Esophagus (tissue), 2 donors: Measurements from ENCODE around the gene SH2B3. TPM values are rescaled to one million over a fixed set of nuclear protein-coding genes. Genes with fewer than 3 reads are reported as not detected.
A peak's percentile ranks its signal among the peaks of the same experiment; 100 is the strongest.
"Not testable (repeated sequence)": the region's sequence is repeated elsewhere in the genome, so short reads cannot be mapped to it uniquely, and the experiment has no call there.

Experiments used
- H3K27ac ChIP-seq, 2 donors: one replicate each; pipeline ENCODE4 v1.5.1; 2013; ENCODE audit warnings: low read depth in 2 of 2, mild to moderate bottlenecking in 2 of 2, inconsistent platforms in 1 of 2, low read length in 1 of 2, moderate library complexity in 1 of 2
- H3K27me3 ChIP-seq, 2 donors: one replicate each; pipeline ENCODE4 v1.6.1; 2013; ENCODE audit warnings: low read length in 2 of 2, control low read depth in 1 of 2, mild to moderate bottlenecking in 1 of 2; ENCODE audit not compliant: insufficient read depth in 2 of 2, control insufficient read depth in 1 of 2
- H3K36me3 ChIP-seq, 2 donors: one replicate each; pipeline ENCODE4 v1.6.1; 2013; ENCODE audit warnings: low read length in 1 of 2; ENCODE audit not compliant: control insufficient read depth in 2 of 2, insufficient read depth in 2 of 2
- H3K4me1 ChIP-seq, 2 donors: one replicate each; pipeline ENCODE4 v1.6.1; 2013; ENCODE audit warnings: low read length in 1 of 2; ENCODE audit not compliant: control insufficient read depth in 2 of 2, insufficient read depth in 2 of 2
- H3K4me3 ChIP-seq, 2 donors: one replicate each; pipeline ENCODE4 v1.5.1; 2013; ENCODE audit warnings: low read length in 2 of 2, mild to moderate bottlenecking in 2 of 2, low read depth in 1 of 2, moderate library complexity in 1 of 2
- H3K9me3 ChIP-seq, 2 donors: one replicate each; pipeline ENCODE4 v1.6.1; 2013; ENCODE audit warnings: mild to moderate bottlenecking in 2 of 2, low read depth in 1 of 2, low read length in 1 of 2, moderate library complexity in 1 of 2; ENCODE audit not compliant: control insufficient read depth in 2 of 2, insufficient read depth in 1 of 2
- WGBS, 2 donors: extraction: QIAGEN DNeasy Blood & Tissue Kit; methylation state at CpG; one replicate each; pipeline ENCODE4 v1.1.7; 2013; 5-methylcytosine and 5-hydroxymethylcytosine counted together
- polyA plus RNA-seq, 2 donors: library from polyadenylated mRNA; stranded (reverse); fragments of 200-250 nt; gene quantifications; one replicate each; pipeline ENCODE4 v1.2.3, GENCODE V29; 2013
- donor health status: healthy with polysubstance abuse.
- donor health status: Bipolar disorder and iron deficiency.

The SH2B3 gene
- polyA plus RNA-seq, 2 donors: 0.79 to 1.8 TPM

- Histone ChIP-seq H3K27ac (no peak overlapping the region), H3K4me3 (no peak overlapping the region), H3K36me3 (peaks cover 0 to 3% of the 10 kb centered on the region in 2 donors), H3K9me3 (no peaks in the 10 kb centered on the region), H3K27me3 (no peaks in the 10 kb centered on the region), H3K4me1 (no peaks in the 10 kb centered on the region)
Measured at GRCh38 chr12:111462210-111462769, 56.6 kb downstream of the SH2B3 start.

- no peaks in the 10 kb centered on the region for H3K27me3 ChIP-seq
- H3K4me1 ChIP-seq: no peaks in the 10 kb centered on the region
- H3K4me3 ChIP-seq: no peak overlapping the region
- no peaks in the 10 kb centered on the region for H3K9me3 ChIP-seq
- peaks cover 0 to 3% of the 10 kb centered on the region in 2 donors for H3K36me3 ChIP-seq
- 81 to 83% methylated on average over 3 of the region's 3 CpGs for WGBS, 2 donors
- peak overlapping the region in 1 of 2 donors; percentile 54 for H3K27ac ChIP-seq
Measured at GRCh38 chr12:111467092-111467856, 61.6 kb downstream of the SH2B3 start.

- Histone ChIP-seq H3K36me3 (peaks cover 0 to 3% of the 10 kb centered on the region in 2 donors), H3K27me3 (no peaks in the 10 kb centered on the region), H3K27ac (no peak overlapping the region), H3K4me3 (no peak overlapping the region), H3K9me3 (no peaks in the 10 kb centered on the region), H3K4me1 (no peaks in the 10 kb centered on the region)
- WGBS, 2 donors: 48 to 63% methylated on average over 4 of the region's 4 CpGs
Measured at GRCh38 chr12:111467857-111468241, 62.1 kb downstream of the SH2B3 start.

GRCh38 chr12:111469401-111469800, 63.7 kb downstream of the SH2B3 start:
- no peaks in the 10 kb centered on the region for H3K4me1 ChIP-seq
- H3K4me3 ChIP-seq: no peak overlapping the region
- WGBS, 2 donors: 65 to 72% methylated on average over 2 of the region's 2 CpGs
- no peak overlapping the region for H3K27ac ChIP-seq
- H3K27me3 ChIP-seq: no peaks in the 10 kb centered on the region
- no peaks in the 10 kb centered on the region for H3K9me3 ChIP-seq
- peaks cover 0 to 6% of the 10 kb centered on the region in 2 donors for H3K36me3 ChIP-seq

GRCh38 chr12:111471236-111471635, 65.5 kb downstream of the SH2B3 start:
- no peak overlapping the region for H3K27ac ChIP-seq
- WGBS, 2 donors: 73 to 80% methylated on average over 2 of the region's 2 CpGs
- H3K27me3 ChIP-seq: no peaks in the 10 kb centered on the region
- no peaks in the 10 kb centered on the region for H3K4me1 ChIP-seq
- H3K9me3 ChIP-seq: no peaks in the 10 kb centered on the region
- H3K4me3 ChIP-seq: no peak overlapping the region
- peaks cover 0 to 6% of the 10 kb centered on the region in 2 donors for H3K36me3 ChIP-seq

GRCh38 chr12:111482462-111482861, 76.7 kb downstream of the SH2B3 start:
- H3K4me1 ChIP-seq: peaks cover 0 to 2% of the 10 kb centered on the region in 2 donors
- WGBS, 2 donors: 98 to 100% methylated on average over 2 of the region's 2 CpGs
- H3K9me3 ChIP-seq: no peaks in the 10 kb centered on the region
- H3K36me3 ChIP-seq: peaks cover 5 to 10% of the 10 kb centered on the region in 2 donors
- H3K27me3 ChIP-seq: no peaks in the 10 kb centered on the region
- no peak overlapping the region for H3K4me3 ChIP-seq
- H3K27ac ChIP-seq: no peak overlapping the region

- H3K36me3 ChIP-seq: peaks cover 5 to 13% of the 10 kb centered on the region in 2 donors
- 58 to 59% methylated on average over 4 of the region's 4 CpGs for WGBS, 2 donors
Measured at GRCh38 chr12:111488271-111488670, 82.5 kb downstream of the SH2B3 start.

GRCh38 chr12:111488798-111489197, 83.1 kb downstream of the SH2B3 start:
- WGBS, 2 donors: 90 to 92% methylated on average over 2 of the region's 2 CpGs
- H3K27me3 ChIP-seq: no peaks in the 10 kb centered on the region
- H3K4me3 ChIP-seq: no peak overlapping the region
- peaks cover 0 to 2% of the 10 kb centered on the region in 2 donors for H3K4me1 ChIP-seq
- no peak overlapping the region for H3K27ac ChIP-seq
- H3K36me3 ChIP-seq: peaks cover 5 to 11% of the 10 kb centered on the region in 2 donors
- no peaks in the 10 kb centered on the region for H3K9me3 ChIP-seq

More at GRCh38 chr12:111488271-111488670, 82.5 kb downstream of the SH2B3 start:
- H3K27ac ChIP-seq: no peak overlapping the region
- H3K4me3 ChIP-seq: no peak overlapping the region
- peaks cover 0 to 2% of the 10 kb centered on the region in 2 donors for H3K4me1 ChIP-seq
- no peaks in the 10 kb centered on the region for H3K27me3 ChIP-seq
- H3K9me3 ChIP-seq: no peaks in the 10 kb centered on the region

- H3K27me3 ChIP-seq, H3K9me3 ChIP-seq, H3K4me3 ChIP-seq, H3K27ac ChIP-seq, H3K4me1 ChIP-seq: not testable (repeated sequence)
- H3K36me3 ChIP-seq: peaks cover 0 to 10% of the 10 kb centered on the region in 2 donors
- 43 to 58% methylated on average over 7 of the region's 7 CpGs for WGBS, 2 donors
Measured at GRCh38 chr12:111492979-111493378, 87.3 kb downstream of the SH2B3 start.

- WGBS, 2 donors: 93 to 96% methylated on average over 4 of the region's 4 CpGs
Measured at GRCh38 chr12:111494676-111495075, 89.0 kb downstream of the SH2B3 start.

More at GRCh38 chr12:111494676-111495075, 89.0 kb downstream of the SH2B3 start:
- no peak overlapping the region for H3K4me3 ChIP-seq
- H3K27me3 ChIP-seq: no peaks in the 10 kb centered on the region
- no peaks in the 10 kb centered on the region for H3K4me1 ChIP-seq
- no peaks in the 10 kb centered on the region for H3K9me3 ChIP-seq
- no peak overlapping the region for H3K27ac ChIP-seq
- peaks cover 0 to 10% of the 10 kb centered on the region in 2 donors for H3K36me3 ChIP-seq
